NB4 (cell line): Measurements from ENCODE around the gene RBL2.

ENCODE experiments used
- DNase-seq: peaks from one replicate; pipeline ENCODE4 v3.0.0; 2010; ENCODE audit warnings: low read depth
- H3K4me3 ChIP-seq: one replicate; pipeline ENCODE4 v1.5.1; 2011; ENCODE audit warnings: mild to moderate bottlenecking, low read depth, low read length, moderate library complexity
- CTCF ChIP-seq: IDR thresholded peaks from one replicate; pipeline ENCODE4 v1.5.1; 2012; ENCODE audit warnings: low read depth, low read length
- MAX ChIP-seq: IDR thresholded peaks from 2 replicates; pipeline ENCODE4 v1.6.1; 2011; ENCODE audit warnings: low read depth, low read length
- MYC ChIP-seq: IDR thresholded peaks from 2 replicates; pipeline ENCODE4 v1.6.1; 2011; ENCODE audit warnings: low read depth, low read length
- POLR2A ChIP-seq: IDR thresholded peaks from 2 replicates; pipeline ENCODE4 v1.6.1; 2011; ENCODE audit warnings: mild to moderate bottlenecking; ENCODE audit not compliant: insufficient read length; ENCODE audit errors: extremely low read depth

Gene RBL2

GRCh38 chr16:53458635-53459034 lies 24.4 kb downstream of the RBL2 start:
- no peak for DNase-seq
- H3K4me3 ChIP-seq, result no peak overlapping the region
- TF ChIP-seq CTCF, result no peak

- no peak for TF ChIP-seq POLR2A
- TF ChIP-seq MAX, result no peak
- no peak for TF ChIP-seq CTCF
- no peak for TF ChIP-seq MYC
- no peak overlapping the region for H3K4me3 ChIP-seq
- DNase-seq, result peak; percentile 14
Observed at GRCh38 chr16:53465606-53466280, 31.5 kb downstream of the RBL2 start.

- TF ChIP-seq MYC (no peak), CTCF (no peak), POLR2A (no peak), MAX (no peak)
- no peak overlapping the region for H3K4me3 ChIP-seq
- DNase-seq, result no peak
Observed at GRCh38 chr16:53476867-53477266, 42.6 kb downstream of the RBL2 start.

- no peak for TF ChIP-seq MYC
- no peak for TF ChIP-seq POLR2A
- TF ChIP-seq CTCF, result no peak
- TF ChIP-seq MAX, result no peak
- DNase-seq, result no peak
- no peak overlapping the region for H3K4me3 ChIP-seq
Observed at GRCh38 chr16:53478965-53479364, 44.7 kb downstream of the RBL2 start.

- no peak for TF ChIP-seq CTCF
- TF ChIP-seq POLR2A, result no peak
- no peak for TF ChIP-seq MYC
- TF ChIP-seq MAX, result no peak
- DNase-seq, result no peak
- H3K4me3 ChIP-seq, result no peak overlapping the region
Observed at GRCh38 chr16:53480394-53480793, 46.1 kb downstream of the RBL2 start.

GRCh38 chr16:53482123-53482522 lies 47.9 kb downstream of the RBL2 start:
- no peak for TF ChIP-seq POLR2A
- no peak for TF ChIP-seq CTCF
- TF ChIP-seq MYC, result no peak
- peak; percentile 53; the same call in 1 of the 2 replicates for TF ChIP-seq MAX
- H3K4me3 ChIP-seq, result no peak overlapping the region
- DNase-seq, result peak; percentile 85
